K562 (cell line): ENCODE measurements around the gene NR1I3. TPM values are rescaled to one million over a fixed set of nuclear protein-coding genes. Genes with fewer than 3 reads are reported as not detected.

Experiments
- ARNT ChIP-seq, 2 experiments: fragments of 450-650 bp; IDR thresholded peaks; 2 replicates each; pipeline ENCODE4 v1.6.1; 2016; ENCODE audit warnings: mild to moderate bottlenecking in 1 of 2
- CBX2 ChIP-seq: fragments of 200-600 bp; sonication (generic); IDR thresholded peaks from one replicate; pipeline ENCODE4 v1.6.1; 2012; ENCODE audit warnings: mild to moderate bottlenecking, low read length, inconsistent platforms; ENCODE audit not compliant: insufficient read depth, poor library complexity, severe bottlenecking
- CTCFL ChIP-seq: IDR thresholded peaks from 2 replicates; pipeline ENCODE4 v1.6.1; 2011; ENCODE audit warnings: borderline replicate concordance, low read depth, mild to moderate bottlenecking, moderate library complexity, low read length; ENCODE audit not compliant: insufficient read depth, poor library complexity, severe bottlenecking
- E2F6 ChIP-seq, 2 experiments: IDR thresholded peaks; 2 replicates each; pipeline ENCODE4 v1.6.1; 2011; ENCODE audit warnings: borderline replicate concordance in 1 of 2, control low read depth in 1 of 2, low read depth in 1 of 2, low read length in 1 of 2, mild to moderate bottlenecking in 1 of 2, mixed read lengths in 1 of 2, moderate library complexity in 1 of 2; ENCODE audit not compliant: insufficient read depth in 1 of 2, insufficient read length in 1 of 2, poor library complexity in 1 of 2, severe bottlenecking in 1 of 2; ENCODE audit errors: extremely low read depth in 1 of 2
- ELF4 ChIP-seq: fragments of 450-650 bp; formaldehyde crosslinking; IDR thresholded peaks from 2 replicates; pipeline ENCODE4 v1.4.0; 2022; ENCODE audit warnings: missing genetic modification characterization
- KAT8 ChIP-seq: fragments of 450-650 bp; IDR thresholded peaks from 2 replicates; pipeline ENCODE4 v1.6.1; 2016; ENCODE audit warnings: low read depth, mild to moderate bottlenecking
- KDM5B ChIP-seq: fragments of 200-600 bp; sonication (generic); IDR thresholded peaks from 2 replicates; pipeline ENCODE4 v1.6.1; 2012; ENCODE audit warnings: low read depth, mild to moderate bottlenecking, moderate library complexity, low read length, control low read depth, inconsistent platforms; ENCODE audit not compliant: insufficient replicate concordance
- KLF13 ChIP-seq: fragments of 450-650 bp; IDR thresholded peaks from 2 replicates; pipeline ENCODE4 v1.6.1; 2016; ENCODE audit warnings: missing genetic modification characterization, low read depth, mild to moderate bottlenecking, missing compliant biosample characterization, moderate library complexity, borderline replicate concordance
- MAZ ChIP-seq, 2 experiments: fragments of 450-650 bp in 1 of 2; sonication (generic) in 1 of 2; formaldehyde crosslinking; IDR thresholded peaks in 1 of 2; conservative IDR thresholded peaks in 1 of 2; 2 replicates each; pipeline versions ENCODE4 v1.4.0 to v1.5.0; 2020; ENCODE audit warnings: mild to moderate bottlenecking in 1 of 2, missing genetic modification reagents in 1 of 2
- MCM5 ChIP-seq: fragments of 450-650 bp; IDR thresholded peaks from 2 replicates; pipeline ENCODE4 v1.6.1; 2016; ENCODE audit warnings: low read depth
- MLX ChIP-seq, 2 experiments: fragments of 450-650 bp in 1 of 2; sonication (generic) in 1 of 2; formaldehyde crosslinking; conservative IDR thresholded peaks; 2 replicates each; pipeline versions ENCODE4 v1.4.0 to v1.8.1; 2020 to 2022; ENCODE audit warnings: mild to moderate bottlenecking in 1 of 2, missing genetic modification reagents in 1 of 2
- POLR2A ChIP-seq: fragments of 450-650 bp; conservative IDR thresholded peaks from 2 replicates; pipeline ENCODE4 v1.6.1; 2016
- POU5F1 ChIP-seq: fragments of 150-350 bp; IDR thresholded peaks from 2 replicates; pipeline ENCODE4 v1.6.1; 2014; ENCODE audit warnings: borderline replicate concordance, low read length, low read depth, mild to moderate bottlenecking; ENCODE audit not compliant: partially characterized antibody
- SOX6 ChIP-seq: fragments of 450-650 bp; IDR thresholded peaks from 2 replicates; pipeline ENCODE4 v1.6.1; 2014; ENCODE audit warnings: mild to moderate bottlenecking
- ZBTB9 ChIP-seq: fragments of 450-650 bp; formaldehyde crosslinking; IDR thresholded peaks from 2 replicates; pipeline ENCODE4 v1.4.0; 2020; ENCODE audit warnings: mild to moderate bottlenecking, moderate library complexity
- ZFP1 ChIP-seq: fragments of 450-650 bp; formaldehyde crosslinking; IDR thresholded peaks from 2 replicates; pipeline ENCODE4 v1.4.0; 2020; ENCODE audit warnings: mild to moderate bottlenecking, mixed read lengths
- ZFPM2 ChIP-seq: fragments of 250-450 bp; sonication (Bioruptor Pico); IDR thresholded peaks from 2 replicates; pipeline ENCODE4 v1.5.1; 2022; ENCODE audit warnings: mild to moderate bottlenecking
- ZFX ChIP-seq: sonication (generic); formaldehyde crosslinking; IDR thresholded peaks from 2 replicates; pipeline ENCODE4 v1.8.0; 2022; ENCODE audit warnings: mild to moderate bottlenecking, missing genetic modification reagents, moderate library complexity
- ZNF134 ChIP-seq: fragments of 250-450 bp; sonication (Bioruptor Pico); conservative IDR thresholded peaks from 2 replicates; pipeline ENCODE4 v1.4.0; 2020
- ZNF239 ChIP-seq: fragments of 250-450 bp; sonication (Bioruptor Pico); IDR thresholded peaks from 2 replicates; pipeline ENCODE4 v1.4.0; 2020; ENCODE audit warnings: mild to moderate bottlenecking
- ZNF311 ChIP-seq: fragments of 250-450 bp; sonication (Bioruptor Pico); IDR thresholded peaks from 2 replicates; pipeline ENCODE4 v1.4.0; 2020; ENCODE audit warnings: mild to moderate bottlenecking, moderate library complexity
- polyA plus RNA-seq, 8 experiments: library from polyadenylated mRNA; depleted of rRNA in 4 of 8; stranded (reverse) in 5 of 8; unstranded in 3 of 8; fragments of >200 nt; fragmentation: Nextera tagmentation in 2 of 8; fragmentation: Illumina TruSeq in 1 of 8; extraction: Ambion mirVana in 2 of 8; extraction: Trizol in 1 of 8; gene quantifications; 2 replicates each; pipeline versions ENCODE4 v1.2.1 to v1.2.3, GENCODE V29; 2011 to 2014; ENCODE audit warnings: inconsistent platforms in 1 of 8, missing spikeins in 1 of 8
- total RNA-seq, 7 experiments: library from RNA; depleted of rRNA in 6 of 7; stranded (reverse); fragments of >200 nt in 6 of 7; fragmentation: Illumina TruSeq in 2 of 7; extraction: Trizol in 2 of 7; gene quantifications; 2 replicates each; pipeline versions ENCODE4 v1.2.1 to v1.2.3, GENCODE V29; 2011 to 2021; ENCODE audit warnings: low replicate concordance in 1 of 7

Gene NR1I3
- total and polyA plus RNA-seq, 9 of the 15 experiments (the other 6 are each of a cell fraction or from before 2014, with no cell fraction given) = 0.11 TPM; not detected in 8

- TF ChIP-seq ZFPM2 (CRISPR knock-in tag) (no peak), CTCFL (peak; percentile 87), ARNT (IDR thresholded peaks at IDR 0.05) (no peak), ZFX (CRISPR knock-in tag) (peak; percentile 86), MAZ (CRISPR knock-in tag; conservative IDR thresholded peaks at IDR 0.05 in 1 of 2, IDR thresholded peaks at IDR 0.05 in 1 of 2) (peak; percentile 43 to 67; a peak in 3 of 4 replicates), ZNF239 (0 out of 2 replicates have a peak, but pooled peaks have one; percentile 34), ZNF311 (CRISPR knock-in tag) (0 out of 2 replicates have a peak, but pooled peaks have one; percentile 51), ZFP1 (CRISPR knock-in tag) (no peak), E2F6 (IDR thresholded peaks at IDR 0.05; ENCODE audit: borderline replicate concordance in 1 of 2, extremely low read depth in 1 of 2, insufficient read depth in 1 of 2, insufficient read length in 1 of 2, low read depth in 1 of 2, low read length in 1 of 2, poor library complexity in 1 of 2, severe bottlenecking in 1 of 2) (peak; percentile 30 to 50), ZBTB9 (CRISPR knock-in tag) (peak; percentile 53; the same call in 1 of the 2 replicates), KLF13 (tag) (no peak), MLX (CRISPR knock-in tag; conservative IDR thresholded peaks at IDR 0.05) (0 out of 4 replicates have a peak, but pooled peaks of 1 of the 2 experiments have one; percentile 54), KAT8 (peak; percentile 75; the same call in 1 of the 2 replicates), ELF4 (CRISPR knock-in tag) (peak; percentile 62; the same call in 1 of the 2 replicates), POU5F1 (no peak), CBX2 (no peak), ZNF134 (peak; percentile 45; the same call in 1 of the 2 replicates), SOX6 (no peak), KDM5B (peak; percentile 94), POLR2A (peak; percentile 91), MCM5 (no peak)
These were observed 35.9 kb downstream of the NR1I3 start, which contains the start of gene NDUFS2 (continued) for GRCh38 chr1:161201836-161202712.
